ENCODE measurements around the gene GFOD1.

GRCh38 chr6:13455552-13455966 lies 31.8 kb downstream of the GFOD1 start:
- no peak for TF ChIP-seq CHD2 (IDR thresholded peaks at IDR 0.05; ENCODE audit: borderline replicate concordance, low read depth, low read length)
- TF ChIP-seq CTCF (IDR thresholded peaks at IDR 0.05 in 2 of 3, conservative IDR thresholded peaks at IDR 0.05 in 1 of 3; ENCODE audit: control insufficient read depth in 2 of 3, extremely low read depth in 1 of 3, insufficient read depth in 1 of 3, low read depth in 3 of 3, low read length in 3 of 3): no peak
- no peak for TF ChIP-seq EZH2 (IDR thresholded peaks at IDR 0.05; ENCODE audit: borderline replicate concordance, control insufficient read depth, low read depth, low read length)
- no peak for TF ChIP-seq RCOR1 (conservative IDR thresholded peaks at IDR 0.05; ENCODE audit: low read depth, low read length)
- TF ChIP-seq RBBP5 (conservative IDR thresholded peaks at IDR 0.05): no peak
- no peak for TF ChIP-seq TARDBP (IDR thresholded peaks at IDR 0.05; ENCODE audit: borderline replicate concordance)

All from GM12878 (cell line).